ENCODE measurements around the gene RPF1.
"Not testable (repeated sequence)": the region's sequence is repeated elsewhere in the genome, so short reads cannot be mapped to it uniquely, and the experiment has no call there.

Gene RPF1

DNA sequence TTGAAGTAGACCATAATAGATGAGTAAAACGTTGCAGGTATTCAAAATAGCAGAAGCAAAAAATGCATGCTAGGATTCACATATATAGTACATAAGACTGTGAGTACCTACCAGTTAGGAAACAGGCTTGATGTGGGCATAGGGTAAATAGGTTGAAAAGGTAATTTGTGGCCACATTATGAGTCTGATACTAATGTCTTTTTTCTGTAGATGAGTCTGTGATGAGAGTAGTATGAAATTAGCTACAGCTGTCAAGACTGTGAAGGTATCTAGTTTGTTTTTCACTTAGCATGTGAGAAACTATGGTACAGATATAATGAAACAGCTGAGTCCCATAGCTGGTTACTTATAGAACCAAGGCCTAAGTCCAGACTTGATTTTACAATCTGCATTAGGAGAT, 14.7 kb downstream of the RPF1 start:
- DNase-seq (ENCODE audit: low spot score) = no peak

DNA sequence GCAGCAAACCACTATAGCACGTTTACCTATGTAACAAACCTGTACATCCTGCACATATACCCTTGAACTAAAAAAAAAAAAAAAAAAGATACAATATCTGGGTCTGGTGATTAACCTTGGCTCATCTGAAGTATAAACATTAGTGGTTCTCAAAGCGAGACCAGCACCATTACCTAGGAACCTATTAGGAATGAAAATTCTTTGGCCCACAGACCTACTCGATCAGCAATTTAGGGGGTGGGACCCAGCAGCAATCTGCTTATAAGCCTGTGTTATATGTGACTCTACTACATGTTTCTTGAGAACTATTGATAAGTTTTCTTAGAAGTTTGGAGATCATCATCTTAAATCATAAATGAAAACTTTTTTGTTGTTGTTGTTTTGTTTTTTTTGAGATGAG, 17.4 kb downstream of the RPF1 start:
- no peak for DNase-seq (ENCODE audit: low spot score)

DNA sequence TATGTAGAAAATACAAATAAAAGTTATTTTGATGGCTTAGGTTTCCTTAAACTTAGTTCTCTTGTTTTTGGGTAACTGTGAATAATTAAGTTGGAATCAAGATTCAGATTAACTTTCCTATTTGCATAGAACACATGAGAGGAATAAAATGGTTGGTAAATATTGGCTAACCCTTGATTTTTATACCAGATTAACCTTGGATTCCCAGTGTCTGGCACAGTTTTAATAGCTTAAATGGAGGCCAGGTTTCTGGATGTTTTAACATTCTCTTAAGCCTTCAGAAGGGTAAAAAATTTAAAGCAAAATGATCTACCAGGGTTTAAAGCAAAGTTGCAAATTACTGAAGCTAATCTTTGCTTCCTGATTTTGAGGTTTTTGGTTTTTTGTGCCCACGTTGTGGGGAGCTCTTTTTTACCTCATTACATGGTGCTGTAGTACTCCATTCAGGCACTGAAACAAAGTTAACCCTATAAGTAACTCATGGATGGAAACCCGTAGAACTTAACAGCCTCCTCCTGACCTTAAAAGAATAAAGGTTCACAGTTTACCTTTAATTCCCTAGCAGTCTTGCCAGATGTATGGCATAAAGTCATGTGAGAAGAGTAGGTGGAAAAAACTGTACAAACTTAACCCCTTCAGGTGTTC, 18.7 kb downstream of the RPF1 start:
- no peak for DNase-seq (ENCODE audit: low spot score)

DNA sequence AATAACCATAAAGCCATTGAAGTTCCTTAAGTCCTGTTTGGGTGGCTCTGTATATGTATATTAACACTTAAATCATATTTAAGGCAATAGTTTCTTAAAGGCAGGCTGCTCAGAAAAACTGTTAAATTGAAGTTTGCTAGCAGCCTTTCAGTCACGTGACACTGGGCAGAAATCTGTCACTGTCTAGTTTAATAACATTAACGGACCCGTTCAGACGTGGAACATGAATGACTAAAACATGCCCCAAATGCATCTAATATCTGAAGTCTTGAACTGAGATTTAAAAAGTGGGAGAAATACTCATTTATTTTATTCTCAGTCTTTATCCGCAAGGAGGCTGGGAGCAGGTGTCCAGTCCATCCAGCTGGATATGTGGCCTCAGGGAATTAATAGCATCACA, 23.9 kb downstream of the RPF1 start:
- no peak for DNase-seq (ENCODE audit: low spot score)

DNA sequence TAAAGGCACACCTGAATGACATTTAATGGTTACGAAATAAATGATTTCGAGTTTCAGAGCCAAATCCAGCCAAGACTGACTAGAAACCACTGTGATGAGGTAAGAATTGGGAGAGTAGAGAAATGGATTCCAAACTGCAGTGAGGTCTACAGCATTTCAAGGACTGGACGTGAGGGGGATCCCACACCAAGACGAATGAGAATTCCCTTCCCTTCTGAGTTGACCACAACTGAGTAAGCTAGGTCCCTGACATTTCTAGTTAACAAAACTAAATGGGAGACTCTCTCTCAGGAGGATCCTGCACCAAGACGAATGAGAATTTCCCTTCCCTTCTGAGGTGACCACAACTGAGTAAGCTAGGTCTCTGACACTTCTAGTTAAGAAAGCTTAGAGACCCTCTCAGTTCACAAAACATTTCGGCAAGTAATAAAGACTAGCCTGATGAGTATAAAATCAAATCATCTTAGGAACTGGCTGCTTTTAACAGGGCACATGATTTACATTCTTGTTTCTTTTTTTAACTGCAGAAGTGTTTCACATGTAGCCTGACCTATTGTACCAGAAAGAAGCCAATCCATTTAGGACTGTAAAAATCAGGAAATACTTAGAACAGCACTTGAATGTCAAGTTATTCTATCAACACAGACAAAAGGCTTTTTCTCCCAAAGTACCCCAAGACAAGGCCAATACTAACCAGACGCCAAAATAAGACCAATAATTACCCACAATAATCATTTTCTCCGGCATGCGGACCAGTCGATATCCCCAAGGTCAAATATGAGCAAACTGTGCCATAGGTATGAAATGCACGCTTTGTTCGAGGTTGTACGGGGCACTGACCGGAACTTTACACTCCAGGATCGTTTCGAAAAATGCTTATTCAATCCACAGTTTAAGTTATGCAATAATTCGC, 25.8 kb downstream of the RPF1 start:
- DNase-seq (ENCODE audit: low spot score) = peak; percentile 15

DNA sequence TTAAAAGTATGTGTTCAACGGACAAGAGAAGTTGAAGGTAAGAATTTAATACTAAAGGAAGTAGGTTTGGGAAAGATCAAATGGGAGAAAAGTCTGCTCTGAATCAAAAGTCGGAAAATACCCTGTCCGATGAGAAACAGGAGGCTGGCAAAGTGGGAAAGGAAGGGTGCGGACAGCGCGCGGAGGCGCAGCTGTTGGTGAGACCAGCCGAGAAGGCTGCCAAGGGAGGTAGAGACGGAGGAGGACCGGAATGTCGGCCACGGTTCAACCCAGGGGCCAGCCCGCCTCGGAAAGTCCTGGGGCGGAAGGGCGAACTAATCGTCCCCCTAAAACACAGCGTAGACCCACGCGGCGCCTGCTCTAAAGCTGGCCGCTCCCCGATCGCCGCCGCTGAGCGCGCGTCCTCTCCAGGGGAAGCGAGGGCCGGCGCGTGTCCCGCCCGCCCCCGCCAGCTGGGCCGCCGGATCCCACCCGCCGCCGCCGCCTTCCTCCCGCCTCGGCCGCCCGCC, 26.5 kb downstream of the RPF1 start:
- peak; percentile 46 for DNase-seq (ENCODE audit: low spot score)

DNA sequence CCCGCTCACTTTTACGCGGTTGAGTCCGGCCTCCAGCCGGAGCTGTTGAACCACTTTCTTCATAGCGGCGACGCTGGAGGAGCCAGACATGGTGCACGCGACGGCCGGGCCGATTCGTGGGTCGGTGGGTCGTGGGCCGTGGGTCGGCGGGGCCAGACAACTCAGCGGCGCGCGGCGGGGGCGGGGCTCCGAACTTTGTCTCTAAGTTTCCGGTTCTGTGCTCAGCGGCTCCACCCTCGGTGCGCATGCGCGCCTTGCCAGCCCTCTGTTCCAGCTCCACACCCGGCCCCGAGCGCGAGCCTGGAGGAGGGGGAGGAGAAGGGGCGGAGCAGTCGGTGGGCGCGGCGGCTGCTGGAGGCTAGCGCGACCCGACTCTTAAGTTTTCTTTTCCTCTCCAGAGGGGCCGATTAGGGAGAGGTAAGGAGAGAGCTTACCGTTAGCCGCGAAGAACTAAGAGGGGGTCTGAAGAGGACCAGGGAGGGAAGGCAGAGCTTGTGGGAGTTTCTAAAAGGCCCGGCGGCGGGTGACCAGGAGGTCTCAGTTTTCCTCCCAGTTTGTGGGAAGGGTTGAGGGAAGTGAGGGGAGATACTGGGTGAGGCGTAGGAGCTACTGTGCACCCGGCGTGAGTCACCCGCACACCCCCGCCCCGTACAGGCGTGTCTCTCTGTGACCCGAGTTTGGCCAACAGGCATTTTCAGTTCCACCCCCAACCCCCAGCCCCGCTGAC, 27.1 kb downstream of the RPF1 start, which contains the start of the genes GNG5 and SPATA1:
Gene GNG5 (minus strand): TSS at position 580 of the 727 bp plus-strand sequence. CDS start 490 bp downstream, at position 90.
Gene SPATA1 (plus strand): TSS at position 385 of the 727 bp plus-strand sequence. CDS start 9,974 bp downstream, outside the sequence.
- peak; percentile 96 for DNase-seq (ENCODE audit: low spot score)

DNA sequence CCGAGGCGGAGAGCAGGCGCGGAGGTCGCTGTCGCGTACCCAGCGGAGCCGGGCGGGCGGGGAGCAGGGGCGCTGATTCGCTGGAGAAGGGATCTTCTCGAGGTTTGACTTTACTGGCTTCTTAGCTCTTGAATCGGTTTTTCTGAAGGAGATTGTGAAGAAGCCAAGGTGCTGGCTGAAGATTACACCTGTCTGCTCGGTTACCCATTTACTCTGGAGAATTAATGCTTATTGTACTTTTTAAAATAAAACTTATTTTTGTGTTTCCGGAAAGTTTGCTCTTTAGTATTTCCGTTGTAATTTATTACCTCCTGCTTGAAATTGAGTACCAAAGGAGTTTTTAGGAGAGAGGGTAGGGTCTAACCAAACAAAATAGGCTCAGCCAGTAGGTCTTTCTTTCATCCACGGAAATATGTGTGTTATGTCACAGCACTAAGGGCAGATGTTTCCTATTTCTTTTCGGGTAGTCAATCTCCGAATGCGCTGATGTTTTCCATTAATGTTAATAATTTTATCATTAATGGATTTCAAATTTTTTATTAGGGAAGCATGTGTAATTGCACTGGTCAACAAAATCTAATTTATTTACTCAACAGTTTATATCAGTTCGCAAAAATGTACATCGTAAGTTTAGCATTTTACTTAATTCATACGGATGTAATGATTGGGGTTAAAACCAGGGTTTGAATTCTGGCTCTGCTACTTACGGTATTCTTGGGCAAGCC, 27.8 kb downstream of the RPF1 start:
- DNase-seq (ENCODE audit: low spot score) = peak; percentile 10

DNA sequence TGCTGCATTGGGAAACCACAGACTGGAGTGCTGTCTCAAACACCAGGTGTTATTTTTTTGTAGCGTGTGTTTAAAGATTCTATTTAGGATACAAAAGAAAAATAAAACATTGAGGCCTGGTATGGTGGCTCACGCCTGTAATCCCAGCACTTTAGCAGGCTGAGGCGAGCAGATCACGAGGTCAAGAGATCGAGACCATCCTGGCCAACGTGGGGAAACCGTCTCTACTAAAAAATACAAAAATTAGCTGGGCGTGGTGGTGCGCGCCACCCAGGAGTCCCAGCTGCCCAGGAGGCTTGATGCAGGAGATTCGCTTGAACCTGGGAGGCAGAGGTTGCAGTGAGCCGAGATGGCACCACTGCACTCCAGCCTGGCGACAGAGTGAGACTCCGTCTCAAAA, 28.8 kb downstream of the RPF1 start:
- not testable (repeated sequence) for DNase-seq (ENCODE audit: low spot score)

DNA sequence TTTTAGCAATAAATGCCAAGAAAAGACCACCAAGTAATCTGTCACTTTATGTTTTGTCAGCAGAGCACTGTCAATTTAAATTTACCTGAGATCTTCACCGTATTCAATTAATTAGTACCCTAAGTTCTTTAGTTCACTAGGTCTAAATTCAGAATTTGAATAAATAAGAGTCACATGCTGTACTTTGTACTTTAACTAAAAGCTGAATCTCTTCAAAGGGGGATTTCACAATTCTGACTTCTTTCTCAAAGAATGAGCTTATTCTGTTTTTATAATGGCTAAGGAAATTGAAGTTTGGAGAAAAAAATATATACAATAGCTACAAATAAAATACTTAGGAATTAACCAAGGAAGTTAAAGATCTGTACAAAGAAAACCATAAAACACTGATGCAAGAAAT, 29.4 kb downstream of the RPF1 start:
- DNase-seq (ENCODE audit: low spot score) = no peak

DNA sequence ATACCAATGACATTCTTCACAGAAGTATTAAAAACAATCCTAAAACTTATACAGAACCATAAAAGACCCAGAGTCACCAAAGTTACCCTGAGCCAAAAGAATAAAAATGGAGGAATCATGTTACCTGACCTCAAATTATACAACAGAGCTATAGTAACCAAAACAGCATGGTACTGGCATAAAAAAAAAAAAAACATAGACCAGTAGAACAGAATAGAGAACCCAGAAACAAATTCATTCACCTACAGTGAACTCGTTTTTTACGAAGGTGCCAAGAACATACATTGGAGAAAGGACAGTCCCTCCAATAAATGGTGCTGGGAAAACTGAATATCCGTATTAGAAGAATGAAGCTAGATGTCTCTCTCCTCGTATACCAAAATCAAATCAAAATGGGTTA, 30.0 kb downstream of the RPF1 start:
- DNase-seq (ENCODE audit: low spot score) = no peak

DNA sequence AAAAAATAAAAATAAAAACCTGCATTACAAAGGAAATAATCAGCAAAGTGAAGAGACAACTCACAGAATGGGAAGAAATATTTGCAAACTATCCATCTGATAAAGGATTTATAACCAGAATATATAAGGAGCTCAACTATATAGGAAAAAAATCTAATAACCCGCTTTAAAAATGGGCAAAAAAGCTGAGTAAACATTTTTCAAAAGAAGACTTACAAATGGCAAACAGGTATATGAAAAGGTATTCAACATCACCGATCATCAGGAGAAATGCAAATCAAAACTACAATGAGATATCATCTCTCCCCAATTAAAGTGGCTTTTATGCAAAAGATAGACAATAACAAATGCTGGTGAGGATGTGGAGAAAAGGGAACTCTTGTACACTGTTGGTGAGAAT, 31.1 kb downstream of the RPF1 start:
- DNase-seq (ENCODE audit: low spot score) = no peak

DNA sequence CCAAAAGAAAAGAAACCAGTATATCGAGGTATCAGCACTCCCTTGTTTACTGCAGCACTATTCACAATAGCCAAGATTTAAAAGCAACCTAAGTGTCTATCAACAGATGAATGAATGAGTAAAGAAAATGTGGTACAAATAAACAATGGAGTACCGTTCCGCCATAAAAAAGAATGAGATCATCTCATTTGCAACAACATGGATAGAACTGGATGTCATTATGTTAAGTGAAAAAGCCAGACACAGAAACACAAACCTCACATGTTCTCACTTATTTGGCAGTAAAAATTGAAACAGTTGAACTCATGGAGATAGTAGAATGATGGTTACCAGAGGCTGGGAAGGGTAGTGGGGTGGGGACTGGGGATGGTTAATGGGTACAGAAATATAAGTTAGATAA, 31.6 kb downstream of the RPF1 start:
- no peak for DNase-seq (ENCODE audit: low spot score)

DNA sequence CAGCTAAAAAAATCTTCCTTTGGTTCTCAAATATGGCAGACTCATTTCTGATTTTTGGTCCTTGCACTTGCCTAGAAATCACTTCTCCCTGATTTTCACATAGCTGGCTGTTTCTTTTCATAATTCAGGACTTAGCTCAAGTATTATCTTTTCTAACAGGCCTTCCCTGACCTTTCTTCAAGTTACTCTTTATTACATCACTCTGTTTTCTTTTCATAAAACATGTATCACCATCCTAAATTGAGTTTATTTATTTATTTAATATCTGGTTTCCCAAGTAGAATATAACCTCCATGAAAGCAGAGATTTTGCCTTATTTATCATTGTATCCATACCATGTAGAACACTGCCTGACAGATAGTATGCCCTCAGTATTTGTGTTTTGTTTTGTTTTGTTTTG, 45.5 kb downstream of the RPF1 start:
- no peak for DNase-seq (ENCODE audit: low spot score)

DNA sequence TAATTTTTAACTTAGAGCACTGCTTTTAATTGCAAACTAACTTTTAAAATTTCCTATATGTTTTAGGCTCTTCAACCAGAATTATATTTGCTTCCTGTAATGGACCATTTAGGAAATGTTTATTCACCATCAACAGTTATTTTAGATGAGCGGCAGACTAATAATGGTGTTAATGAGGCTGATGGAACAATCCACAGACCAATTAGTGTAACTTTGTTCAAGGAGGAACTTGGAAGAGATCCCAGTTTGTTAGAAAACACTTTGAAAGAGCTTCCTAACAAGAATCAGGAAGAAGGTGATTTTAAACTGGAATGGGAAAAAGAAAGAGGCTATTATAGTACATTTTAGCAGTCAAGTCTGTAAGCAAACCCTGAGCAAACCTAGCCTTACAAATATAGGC, 46.7 kb downstream of the RPF1 start:
- DNase-seq (ENCODE audit: low spot score) = no peak

DNA sequence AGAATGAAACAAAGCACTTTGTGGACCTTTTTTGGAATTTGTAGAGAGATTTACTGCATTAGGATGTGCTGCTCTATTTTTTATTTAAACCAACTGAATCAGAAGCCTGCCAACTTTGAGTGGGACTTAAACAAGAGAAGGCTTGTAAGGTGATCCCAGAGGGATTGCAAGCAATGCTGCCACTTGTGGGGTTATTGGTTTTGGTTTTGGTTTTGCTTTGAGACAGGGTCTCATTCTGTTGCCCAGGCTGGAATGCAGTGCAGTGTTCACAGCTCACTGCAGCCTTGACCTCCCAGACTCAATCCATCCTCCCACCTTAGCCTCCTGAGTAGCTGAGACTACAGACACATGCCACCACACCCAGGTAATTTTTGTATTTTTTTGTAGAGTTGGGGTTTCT, 59.5 kb downstream of the RPF1 start:
- no peak for DNase-seq (ENCODE audit: low spot score)

DNA sequence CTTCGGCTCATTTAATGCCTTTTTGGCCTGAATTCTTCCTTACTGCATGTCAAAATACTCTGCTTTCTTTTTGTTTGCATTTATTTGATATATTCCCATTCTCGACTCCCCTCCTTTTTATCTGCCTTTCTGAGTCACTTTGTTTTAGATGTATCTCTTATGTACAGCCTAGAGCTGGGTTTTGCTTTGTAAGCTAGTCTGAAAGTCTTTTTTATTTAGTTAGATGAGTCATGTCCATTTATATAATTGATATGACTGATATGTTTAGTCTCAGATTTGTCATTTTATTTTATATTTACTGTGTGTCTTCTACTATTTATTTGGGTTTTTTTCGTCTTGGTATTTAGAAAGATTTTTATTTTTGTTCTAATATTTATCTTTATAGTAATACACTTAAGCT, 60.9 kb downstream of the RPF1 start:
- DNase-seq (ENCODE audit: low spot score) = no peak

DNA sequence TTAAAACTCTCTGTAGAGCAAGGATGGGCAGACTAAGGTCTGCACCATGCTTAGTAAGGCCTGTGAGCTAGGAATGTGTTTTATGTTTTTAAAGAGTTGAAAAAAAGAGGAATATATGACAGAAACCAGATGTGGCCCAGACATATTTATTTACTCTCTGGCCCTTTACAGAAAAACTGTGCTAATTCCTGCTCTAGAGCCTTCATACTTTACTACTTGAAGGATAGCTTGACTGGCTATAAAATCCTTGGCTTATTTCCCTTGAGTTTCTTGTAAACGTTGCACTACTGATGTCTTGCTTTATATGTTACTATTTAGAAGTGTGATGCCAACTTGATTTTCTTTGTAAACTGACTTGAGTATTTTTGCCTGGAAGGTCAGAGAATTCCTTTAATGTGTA, 61.7 kb downstream of the RPF1 start:
- DNase-seq (ENCODE audit: low spot score) = no peak

DNA sequence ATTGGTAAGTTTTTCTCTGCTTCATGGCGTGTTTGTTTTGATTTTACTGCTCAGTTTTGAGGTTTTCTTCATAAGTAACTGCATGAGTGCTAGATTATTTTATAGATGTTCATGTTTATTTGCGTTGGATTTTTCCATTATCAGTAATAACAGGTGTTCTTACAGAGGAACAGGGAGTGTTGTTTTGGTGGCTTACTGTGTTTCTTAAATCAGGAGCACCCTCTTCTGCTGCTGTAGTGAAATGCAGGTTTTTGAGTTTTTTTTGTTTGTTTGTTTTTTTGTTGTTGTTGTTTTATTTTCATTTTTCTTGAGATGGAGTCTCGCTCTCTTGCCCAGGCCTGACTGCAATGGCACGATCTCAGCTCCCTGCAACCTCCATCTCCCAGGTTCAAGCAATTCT, 62.6 kb downstream of the RPF1 start:
- DNase-seq (ENCODE audit: low spot score) = no peak

Measured in pons (tissue), 1 donor.